ENCODE results near the gene HOXA5. TPM values are rescaled to one million over a fixed set of nuclear protein-coding genes. Genes with fewer than 3 reads are reported as not detected.
A peak's percentile ranks its signal among the peaks of the same experiment; 100 is the strongest.

HOXA5 gene
- total RNA-seq, 2 donors from 2014 or later = 9.6 to 18.7 TPM

DNA sequence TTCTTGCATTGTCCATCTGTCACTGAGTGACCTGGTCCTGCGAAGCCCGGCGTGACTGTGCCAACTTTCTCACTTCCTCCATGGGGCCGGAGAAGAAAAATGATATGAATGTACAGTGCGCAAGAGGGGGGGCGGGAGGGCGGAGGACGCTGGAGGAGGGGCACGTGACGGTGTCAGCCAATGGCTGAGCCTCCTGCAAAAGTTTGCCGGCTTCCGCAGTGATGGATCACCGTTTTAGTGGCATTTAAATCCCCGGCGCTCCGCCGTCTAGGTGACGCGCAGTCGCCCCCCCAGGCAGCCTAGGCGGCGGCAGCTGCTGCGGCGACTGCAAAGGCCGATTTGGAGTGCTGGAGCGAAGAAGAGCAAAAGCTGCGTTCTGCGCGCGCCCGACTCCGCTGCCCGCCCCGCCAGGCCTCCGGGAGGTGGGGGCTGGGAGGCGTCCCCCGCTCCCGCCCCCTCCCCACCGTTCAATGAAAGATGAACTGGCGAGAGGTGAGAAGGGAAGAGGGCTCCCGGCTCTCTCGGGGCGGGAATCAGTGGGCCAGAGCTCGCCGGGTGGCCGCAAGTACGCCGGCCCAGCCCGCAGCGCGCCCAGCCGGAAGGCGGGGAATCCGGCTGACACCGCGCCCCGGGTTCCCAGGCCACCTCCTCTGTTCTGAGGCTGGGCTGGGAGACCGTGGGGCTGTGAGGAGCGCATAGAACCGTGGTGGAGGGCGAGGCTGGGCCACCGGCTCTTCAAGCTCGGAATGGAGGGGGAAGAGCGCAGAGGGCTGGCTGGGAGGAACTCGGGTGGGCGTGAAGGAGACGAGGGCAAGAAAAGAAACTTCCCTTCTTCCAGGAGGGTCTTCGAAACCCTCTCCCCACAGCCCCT, 47.3 kb downstream of the HOXA5 start, which contains the start of gene HOXA1:
Gene HOXA1, minus strand, starts transcription at position 104 of the 871 bp plus-strand sequence. Its CDS starts 88 bp downstream, at position 16.
- TF ChIP-seq, protein P1, sequence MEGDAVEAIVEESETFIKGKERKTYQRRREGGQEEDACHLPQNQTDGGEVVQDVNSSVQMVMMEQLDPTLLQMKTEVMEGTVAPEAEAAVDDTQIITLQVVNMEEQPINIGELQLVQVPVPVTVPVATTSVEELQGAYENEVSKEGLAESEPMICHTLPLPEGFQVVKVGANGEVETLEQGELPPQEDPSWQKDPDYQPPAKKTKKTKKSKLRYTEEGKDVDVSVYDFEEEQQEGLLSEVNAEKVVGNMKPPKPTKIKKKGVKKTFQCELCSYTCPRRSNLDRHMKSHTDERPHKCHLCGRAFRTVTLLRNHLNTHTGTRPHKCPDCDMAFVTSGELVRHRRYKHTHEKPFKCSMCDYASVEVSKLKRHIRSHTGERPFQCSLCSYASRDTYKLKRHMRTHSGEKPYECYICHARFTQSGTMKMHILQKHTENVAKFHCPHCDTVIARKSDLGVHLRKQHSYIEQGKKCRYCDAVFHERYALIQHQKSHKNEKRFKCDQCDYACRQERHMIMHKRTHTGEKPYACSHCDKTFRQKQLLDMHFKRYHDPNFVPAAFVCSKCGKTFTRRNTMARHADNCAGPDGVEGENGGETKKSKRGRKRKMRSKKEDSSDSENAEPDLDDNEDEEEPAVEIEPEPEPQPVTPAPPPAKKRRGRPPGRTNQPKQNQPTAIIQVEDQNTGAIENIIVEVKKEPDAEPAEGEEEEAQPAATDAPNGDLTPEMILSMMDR (IDR thresholded peaks at IDR 0.05) = no peak
- H3K9me3 ChIP-seq = no peaks in the 10 kb centered on the region
- intact Hi-C loops (cut with DNase I) = loop anchor here (5.0 to 10.0 kb wide), 2 partner anchors 234 to 721 kb away; partner anchors contain the start of gene SKAP2
- peak; percentile 92 for DNase-seq
- H3K27me3 ChIP-seq = no peaks in the 10 kb centered on the region
- peak within 1 kb of the TSS; percentile 92 for H3K27ac ChIP-seq
- no peaks in the 10 kb centered on the region for H3K36me3 ChIP-seq
- H3K9ac ChIP-seq (ENCODE audit: low read depth in 2 of 2, low read length in 2 of 2) = peak within 1 kb of the TSS; percentile 93 to 98
- H3K4me3 ChIP-seq = peak within 1 kb of the TSS; percentile 74
- peaks cover 11% of the 10 kb centered on the region for H3K4me1 ChIP-seq

DNA sequence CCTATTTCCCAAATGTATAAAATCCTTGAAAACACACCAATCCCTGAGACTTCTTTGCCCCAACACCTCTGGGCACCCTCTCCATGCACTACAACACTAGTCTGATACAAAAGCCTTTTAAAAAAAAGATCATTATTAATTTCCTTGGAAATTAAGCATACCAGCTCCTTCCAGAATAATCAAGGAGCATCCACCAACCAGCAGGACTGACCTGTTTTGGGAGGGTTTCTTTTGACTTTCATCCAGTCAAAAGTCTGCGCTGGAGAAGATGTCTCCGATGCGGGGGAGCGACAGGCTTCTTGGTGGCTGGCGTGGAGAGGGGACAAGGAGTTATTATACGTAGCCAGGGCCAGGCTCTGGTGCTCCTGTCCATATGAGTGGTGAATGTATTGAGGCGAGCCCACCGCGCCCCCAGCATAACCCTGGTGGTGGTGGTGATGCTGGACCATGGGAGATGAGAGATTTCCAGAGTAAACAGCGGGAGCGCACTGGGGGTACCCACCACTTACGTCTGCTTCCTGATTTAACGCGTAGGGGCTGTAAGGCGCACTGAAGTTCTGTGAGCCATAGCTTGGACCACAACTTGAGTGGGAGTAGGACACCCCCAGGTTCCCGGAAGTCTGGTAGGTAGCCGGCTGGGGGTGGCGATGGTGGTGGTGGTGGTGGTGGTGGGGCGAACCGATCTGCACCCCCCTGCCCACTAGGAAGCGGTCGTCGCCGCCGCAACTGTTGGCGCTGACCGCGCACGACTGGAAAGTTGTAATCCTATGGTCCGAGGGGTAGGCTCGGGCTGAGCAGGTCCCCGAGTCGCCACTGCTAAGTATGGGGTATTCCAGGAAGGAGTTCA, 48.2 kb downstream of the HOXA5 start:
- intact Hi-C loops (cut with DNase I) = loop anchor here (5.0 to 10.0 kb wide), 2 partner anchors 233 to 720 kb away; partner anchors contain the start of gene SKAP2
- TF ChIP-seq, protein P1 (IDR thresholded peaks at IDR 0.05) = no peak
- H3K27me3 ChIP-seq = no peaks in the 10 kb centered on the region
- no peak for DNase-seq
- no peak overlapping the region for H3K27ac ChIP-seq
- H3K4me3 ChIP-seq = peak overlapping the region; percentile 74
- H3K9me3 ChIP-seq = no peaks in the 10 kb centered on the region
- H3K4me1 ChIP-seq = peaks cover 11% of the 10 kb centered on the region
- no peaks in the 10 kb centered on the region for H3K36me3 ChIP-seq
- H3K9ac ChIP-seq (ENCODE audit: low read depth in 2 of 2, low read length in 2 of 2) = peak overlapping the region; percentile 66 to 74

DNA sequence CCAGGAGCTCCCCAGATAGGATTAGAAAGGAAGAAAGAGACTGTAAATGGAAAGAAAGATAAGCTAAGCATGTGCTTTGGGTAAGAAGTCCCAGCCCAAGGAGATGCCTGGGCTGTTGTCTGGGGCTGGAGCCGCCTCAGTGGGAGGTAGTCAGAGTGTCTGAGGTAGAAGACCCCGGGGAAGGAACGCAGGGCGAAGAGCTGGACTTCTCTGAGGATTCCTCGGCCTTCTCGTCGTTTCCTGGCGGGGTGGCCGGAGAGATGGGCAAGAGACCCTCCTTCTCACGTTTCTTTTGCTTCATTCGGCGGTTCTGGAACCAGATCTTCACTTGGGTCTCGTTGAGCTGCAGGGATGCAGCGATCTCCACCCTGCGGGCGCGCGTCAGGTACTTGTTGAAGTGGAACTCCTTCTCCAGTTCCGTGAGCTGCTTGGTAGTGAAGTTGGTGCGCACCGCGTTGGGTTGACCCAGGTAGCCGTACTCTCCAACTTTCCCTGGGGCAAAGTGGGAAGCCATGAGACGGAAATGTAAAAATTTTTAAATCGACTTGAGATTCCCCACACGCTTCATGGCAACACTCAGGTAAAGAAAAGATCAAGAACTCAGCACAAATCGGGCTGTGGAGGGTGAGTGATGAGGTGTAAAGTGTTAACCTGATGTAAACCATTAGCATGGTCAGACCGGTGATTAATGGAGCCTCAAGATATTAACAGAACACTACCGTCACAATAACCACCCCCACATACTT, 49.0 kb downstream of the HOXA5 start:
- no peak for DNase-seq
- intact Hi-C loops (cut with DNase I) = loop anchor here (5.0 to 10.0 kb wide), 2 partner anchors 232 to 720 kb away; partner anchors contain the start of gene SKAP2
- no peaks in the 10 kb centered on the region for H3K36me3 ChIP-seq
- no peaks in the 10 kb centered on the region for H3K27me3 ChIP-seq
- peaks cover 6% of the 10 kb centered on the region for H3K4me1 ChIP-seq
- no peak overlapping the region for H3K9ac ChIP-seq (ENCODE audit: low read depth in 2 of 2, low read length in 2 of 2)
- H3K4me3 ChIP-seq = no peak overlapping the region
- TF ChIP-seq, protein P1 (IDR thresholded peaks at IDR 0.05) = no peak
- no peaks in the 10 kb centered on the region for H3K9me3 ChIP-seq
- no peak overlapping the region for H3K27ac ChIP-seq

DNA sequence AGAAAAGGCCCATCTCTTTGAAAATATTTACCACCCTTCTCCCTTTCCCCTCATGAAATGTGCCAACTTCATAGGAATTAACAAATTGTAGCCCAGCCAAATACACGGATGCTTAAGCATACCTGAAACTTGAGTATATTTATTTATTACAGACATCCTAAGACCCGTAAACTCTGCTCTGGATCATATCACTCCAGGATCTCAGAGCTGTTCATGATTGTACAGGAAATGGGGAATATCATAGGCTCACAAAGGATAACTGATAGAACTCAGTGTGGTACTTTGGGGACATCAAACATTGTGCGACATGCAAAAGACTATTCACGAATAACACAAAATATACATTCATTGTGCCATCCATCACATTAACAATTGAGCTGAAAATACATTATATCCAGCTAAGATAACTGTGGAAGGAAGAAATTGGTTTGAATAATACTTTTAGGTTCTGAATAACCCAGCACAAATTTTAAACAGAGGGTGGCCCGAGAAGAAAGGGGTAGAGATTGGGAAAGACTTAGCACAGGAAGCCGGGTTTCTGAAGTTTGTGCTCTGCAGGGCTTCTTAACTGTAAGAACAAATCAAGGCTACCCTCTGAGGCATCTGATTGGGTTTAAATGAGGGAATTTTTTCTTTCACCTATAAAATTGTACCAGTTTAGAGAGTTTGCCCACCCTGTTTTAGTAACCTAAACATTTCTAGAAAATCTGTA, 50.1 kb downstream of the HOXA5 start:
- peaks cover 5% of the 10 kb centered on the region for H3K4me1 ChIP-seq
- TF ChIP-seq, protein P1 (IDR thresholded peaks at IDR 0.05) = no peak
- no peak overlapping the region for H3K4me3 ChIP-seq
- intact Hi-C loops (cut with DNase I) = loop anchor here (10.0 kb wide), 1 partner anchor 719 kb away; no protein-coding TSS in a partner anchor
- H3K27me3 ChIP-seq = peaks cover under 1% of the 10 kb centered on the region
- no peak overlapping the region for H3K27ac ChIP-seq
- DNase-seq = no peak
- H3K9ac ChIP-seq (ENCODE audit: low read depth in 2 of 2, low read length in 2 of 2) = no peak overlapping the region
- H3K9me3 ChIP-seq = no peaks in the 10 kb centered on the region
- no peaks in the 10 kb centered on the region for H3K36me3 ChIP-seq

All from colonic mucosa (tissue), 4 donors.